Activated CD8-positive, alpha-beta memory T cell treated with anti-CD3 and anti-CD28 coated beads, Interleukin-2, amount 10 ng/mL, durations not matched to agents 7 days and 5 days (primary cell): ENCODE data around the gene TMEM54. TPM values are rescaled to one million over a fixed set of nuclear protein-coding genes. Genes with fewer than 3 reads are reported as not detected.
A peak's percentile ranks its signal among the peaks of the same experiment; 100 is the strongest.

Source experiments
- ATAC-seq: fragments of 150-1000 bp; cut with Tn5 transposase; one replicate; pipeline ENCODE4 v1.10.0; 2021; ENCODE audit warnings: moderate library complexity
- CTCF ChIA-PET: fragments of 350-600 bp; sonication (Branson Sonifier 250); formaldehyde crosslinking; loops from one replicate; lab custom pipeline; 2021; ENCODE audit warnings: antibody characterized with exemption; lab: Charles Lee
- DNase-seq: peaks from one replicate; pipeline ENCODE4 v3.0.0-alpha.2; 2020
- H3K27ac Mint-ChIP-seq: one replicate; pipeline ENCODE4 v1.8.0; 2021; ENCODE audit warnings: mild to moderate bottlenecking, mixed read lengths
- H3K27me3 Mint-ChIP-seq: one replicate; pipeline ENCODE4 v1.8.0; 2021; ENCODE audit warnings: mixed read lengths
- H3K36me3 Mint-ChIP-seq: one replicate; pipeline ENCODE4 v1.8.0; 2021; ENCODE audit warnings: mild to moderate bottlenecking, mixed read lengths
- H3K4me1 Mint-ChIP-seq: one replicate; pipeline ENCODE4 v1.8.0; 2021; ENCODE audit warnings: mixed read lengths
- H3K4me3 Mint-ChIP-seq: one replicate; pipeline ENCODE4 v1.8.0; 2021; ENCODE audit warnings: mild to moderate bottlenecking, moderate library complexity, mixed read lengths
- H3K9me3 Mint-ChIP-seq: one replicate; pipeline ENCODE4 v1.8.0; 2022; ENCODE audit warnings: low read depth, mixed read lengths
- total RNA-seq, 2 experiments: library from RNA; stranded (reverse); gene quantifications; one replicate each; pipeline ENCODE4 v1.2.3, GENCODE V29; 2021

Gene TMEM54, protein sequence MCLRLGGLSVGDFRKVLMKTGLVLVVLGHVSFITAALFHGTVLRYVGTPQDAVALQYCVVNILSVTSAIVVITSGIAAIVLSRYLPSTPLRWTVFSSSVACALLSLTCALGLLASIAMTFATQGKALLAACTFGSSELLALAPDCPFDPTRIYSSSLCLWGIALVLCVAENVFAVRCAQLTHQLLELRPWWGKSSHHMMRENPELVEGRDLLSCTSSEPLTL
- total RNA-seq: not detected

GRCh38 chr1:32900956-32901822, at the start of gene TMEM54:
Gene TMEM54 (minus strand): TSS chr1:32901389. CDS start chr1:32901238, 151 bp downstream.
- no peaks in the 10 kb centered on the region for H3K9me3 Mint-ChIP-seq
- H3K27me3 Mint-ChIP-seq: peaks cover 68% of the 10 kb centered on the region
- CTCF ChIA-PET: no interaction called here
- peak within 1 kb of the TSS; percentile 39 for H3K4me3 Mint-ChIP-seq
- H3K36me3 Mint-ChIP-seq: no peaks in the 10 kb centered on the region
- DNase-seq: no peak
- peaks cover 8% of the 10 kb centered on the region for H3K4me1 Mint-ChIP-seq
- no peak within 1 kb of the TSS for H3K27ac Mint-ChIP-seq
- peak; percentile 64 for ATAC-seq

DNA sequence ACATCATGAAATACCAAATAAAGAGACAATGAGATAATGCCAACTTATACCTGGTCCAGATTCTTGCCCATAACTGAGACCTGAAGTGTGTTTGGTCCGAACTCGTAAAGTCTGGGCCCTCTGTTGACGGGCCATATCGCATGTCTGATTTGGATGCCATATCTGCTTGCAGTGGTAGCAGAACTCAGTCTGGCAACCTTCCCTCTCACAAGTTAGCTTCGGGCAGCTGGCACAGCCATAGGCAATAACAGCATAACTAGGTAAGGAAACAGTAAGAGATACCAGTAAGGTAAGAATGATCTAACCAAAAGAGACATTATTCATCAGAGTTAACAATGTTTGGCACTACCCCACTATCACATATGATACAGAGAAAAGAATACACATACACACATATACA, 48.3 kb upstream of the TMEM54 start:
- H3K4me3 Mint-ChIP-seq: no peak overlapping the region
- no peaks in the 10 kb centered on the region for H3K27me3 Mint-ChIP-seq
- H3K9me3 Mint-ChIP-seq: no peaks in the 10 kb centered on the region
- CTCF ChIA-PET: interaction anchor here (1.0 to 1.2 kb wide), 2 partner anchors 13 to 16 kb away, joined by 3 read pairs; no protein-coding TSS in a partner anchor
- H3K27ac Mint-ChIP-seq: no peak overlapping the region
- H3K36me3 Mint-ChIP-seq: peaks cover 26% of the 10 kb centered on the region
- H3K4me1 Mint-ChIP-seq: peaks cover 19% of the 10 kb centered on the region
- ATAC-seq (no peak), DNase-seq (no peak)

- H3K9me3 Mint-ChIP-seq: no peaks in the 10 kb centered on the region
- DNase-seq (no peak), ATAC-seq (no peak)
- H3K4me1 Mint-ChIP-seq: peaks cover 18% of the 10 kb centered on the region
- no peaks in the 10 kb centered on the region for H3K27me3 Mint-ChIP-seq
- CTCF ChIA-PET: interaction anchor here (1.0 kb wide), 1 partner anchor 15 kb away, joined by 3 read pairs; no protein-coding TSS in a partner anchor
- peaks cover 32% of the 10 kb centered on the region for H3K36me3 Mint-ChIP-seq
- no peak overlapping the region for H3K27ac Mint-ChIP-seq
- H3K4me3 Mint-ChIP-seq: no peak overlapping the region
Observed at GRCh38 chr1:32948905-32949304, 47.7 kb upstream of the TMEM54 start.

DNA sequence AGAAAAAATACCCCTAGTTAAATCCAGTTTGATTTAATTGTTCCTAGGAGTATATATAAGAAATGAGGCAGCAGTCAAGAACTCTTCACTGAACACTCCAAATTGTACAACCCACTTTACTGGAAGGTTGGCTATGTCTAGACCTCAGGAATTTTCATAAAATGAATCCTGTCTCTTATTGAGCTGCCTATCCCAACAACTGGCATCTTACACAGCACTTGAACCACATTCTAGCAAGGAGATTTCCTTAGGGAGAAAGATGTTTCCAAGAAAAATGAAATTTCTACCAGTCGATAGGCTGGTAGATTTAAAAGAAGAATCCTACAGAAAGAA, 47.2 kb upstream of the TMEM54 start:
- Mint-ChIP-seq H3K9me3 (no peaks in the 10 kb centered on the region), H3K4me1 (peaks cover 15% of the 10 kb centered on the region), H3K27me3 (no peaks in the 10 kb centered on the region), H3K36me3 (peaks cover 34% of the 10 kb centered on the region), H3K4me3 (no peak overlapping the region), H3K27ac (no peak overlapping the region)
- ATAC-seq (no peak), DNase-seq (no peak)
- CTCF ChIA-PET: interaction anchor here (1.0 to 1.3 kb wide), 2 partner anchors 15 to 107 kb away, joined by 3 to 4 read pairs; no protein-coding TSS in a partner anchor

GRCh38 chr1:32947669-32948389, 46.6 kb upstream of the TMEM54 start:
- Mint-ChIP-seq H3K27ac (no peak overlapping the region), H3K36me3 (peaks cover 34% of the 10 kb centered on the region), H3K4me3 (no peak overlapping the region), H3K27me3 (no peaks in the 10 kb centered on the region), H3K9me3 (no peaks in the 10 kb centered on the region), H3K4me1 (peaks cover 13% of the 10 kb centered on the region)
- no peak for ATAC-seq
- CTCF ChIA-PET: interaction anchor here (1.3 kb wide), 1 partner anchor 107 kb away, joined by 4 read pairs; no protein-coding TSS in a partner anchor
- DNase-seq: no peak

DNA sequence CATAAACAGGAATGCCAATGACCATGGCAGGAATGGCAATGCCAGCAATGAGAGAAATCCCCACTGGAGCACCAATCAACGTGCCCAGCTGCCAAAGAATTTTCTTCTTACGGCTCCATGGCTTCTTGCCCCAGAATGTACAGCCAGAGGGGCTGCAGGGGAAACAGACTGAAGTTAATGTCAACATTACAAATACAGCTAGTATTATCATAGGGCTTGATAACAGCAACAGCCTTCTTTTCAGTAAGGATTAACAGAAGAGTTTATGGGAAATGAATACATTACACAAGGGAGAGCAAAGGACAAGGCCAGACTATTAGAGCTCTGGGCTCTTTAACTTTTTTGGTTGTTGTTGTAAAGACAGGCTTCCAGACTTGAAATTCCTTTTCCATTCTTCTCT, 45.2 kb upstream of the TMEM54 start:
- Mint-ChIP-seq H3K9me3 (no peaks in the 10 kb centered on the region), H3K4me3 (no peak overlapping the region), H3K27me3 (no peaks in the 10 kb centered on the region), H3K36me3 (peaks cover 38% of the 10 kb centered on the region), H3K4me1 (peaks cover 12% of the 10 kb centered on the region), H3K27ac (no peak overlapping the region)
- CTCF ChIA-PET: interaction anchor here (1.1 to 1.2 kb wide), 2 partner anchors 12 to 13 kb away, joined by 3 to 4 read pairs; no protein-coding TSS in a partner anchor
- DNase-seq: no peak
- ATAC-seq: no peak

GRCh38 chr1:32944180-32944579, 43.0 kb upstream of the TMEM54 start:
- H3K4me1 Mint-ChIP-seq: peaks cover 30% of the 10 kb centered on the region
- no peak for ATAC-seq
- H3K9me3 Mint-ChIP-seq: no peaks in the 10 kb centered on the region
- peaks cover 50% of the 10 kb centered on the region for H3K36me3 Mint-ChIP-seq
- H3K27ac Mint-ChIP-seq: peak overlapping the region; percentile 33
- CTCF ChIA-PET: interaction anchor here (0.6 to 1.7 kb wide), 6 partner anchors 10 to 142 kb away, joined by 3 to 6 read pairs (median 4); no protein-coding TSS in a partner anchor
- no peaks in the 10 kb centered on the region for H3K27me3 Mint-ChIP-seq
- H3K4me3 Mint-ChIP-seq: no peak overlapping the region
- DNase-seq: no peak

GRCh38 chr1:32939655-32940371, 38.6 kb upstream of the TMEM54 start:
- H3K27me3 Mint-ChIP-seq: no peaks in the 10 kb centered on the region
- H3K36me3 Mint-ChIP-seq: peaks cover 57% of the 10 kb centered on the region
- DNase-seq: peak; percentile 59
- H3K9me3 Mint-ChIP-seq: no peaks in the 10 kb centered on the region
- peak; percentile 69 for ATAC-seq
- CTCF ChIA-PET: interaction anchor here (0.7 to 2.2 kb wide), 10 partner anchors 15 to 154 kb away, joined by 3 to 7 read pairs (median 4); no protein-coding TSS in a partner anchor
- peaks cover 57% of the 10 kb centered on the region for H3K4me1 Mint-ChIP-seq
- H3K27ac Mint-ChIP-seq: peak overlapping the region; percentile 80
- H3K4me3 Mint-ChIP-seq: peak overlapping the region; percentile 39

GRCh38 chr1:32937061-32937460, 35.9 kb upstream of the TMEM54 start:
- H3K4me1 Mint-ChIP-seq: peaks cover 58% of the 10 kb centered on the region
- no peak for ATAC-seq
- H3K36me3 Mint-ChIP-seq: peaks cover 43% of the 10 kb centered on the region
- H3K4me3 Mint-ChIP-seq: no peak overlapping the region
- CTCF ChIA-PET: interaction anchor here (0.8 to 1.4 kb wide), 5 partner anchors 64 to 190 kb away, joined by 3 to 8 read pairs (median 3); no protein-coding TSS in a partner anchor
- no peak for DNase-seq
- no peaks in the 10 kb centered on the region for H3K9me3 Mint-ChIP-seq
- H3K27ac Mint-ChIP-seq: no peak overlapping the region
- no peaks in the 10 kb centered on the region for H3K27me3 Mint-ChIP-seq

DNA sequence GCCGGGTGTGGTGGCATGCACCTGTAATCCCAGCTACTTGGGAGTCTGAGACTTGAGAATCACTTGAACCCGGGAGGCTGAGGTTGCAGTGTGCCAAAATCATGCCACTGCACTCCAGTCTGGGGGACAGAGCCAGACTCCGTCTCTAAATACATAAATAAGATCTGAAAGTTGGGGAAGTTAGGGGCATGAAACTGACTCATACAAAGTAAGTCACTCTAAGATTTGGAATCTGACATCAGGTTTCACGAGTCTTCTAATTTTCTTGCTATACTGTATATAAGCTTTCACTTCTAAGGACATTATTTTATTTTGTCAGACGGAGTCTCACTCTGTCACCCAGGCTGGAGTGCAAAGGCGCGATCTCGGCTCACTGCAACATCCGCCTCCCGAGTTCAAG, 33.3 kb upstream of the TMEM54 start:
- Mint-ChIP-seq H3K36me3 (peaks cover 33% of the 10 kb centered on the region), H3K27me3 (no peaks in the 10 kb centered on the region), H3K9me3 (no peaks in the 10 kb centered on the region), H3K4me3 (no peak overlapping the region), H3K27ac (no peak overlapping the region), H3K4me1 (peaks cover 40% of the 10 kb centered on the region)
- ATAC-seq (no peak), DNase-seq (no peak)
- CTCF ChIA-PET: interaction anchor here (0.7 to 8.1 kb wide), 19 partner anchors 9 to 160 kb away, joined by 3 to 84 read pairs (median 6); partner anchors contain the start of gene RNF19B

- peaks cover 28% of the 10 kb centered on the region for H3K36me3 Mint-ChIP-seq
- CTCF ChIA-PET: interaction anchor here (0.7 to 8.1 kb wide), 35 partner anchors 9 to 222 kb away, joined by 3 to 84 read pairs (median 4); partner anchors contain the start of gene RNF19B
- DNase-seq (no peak), ATAC-seq (no peak)
- no peaks in the 10 kb centered on the region for H3K9me3 Mint-ChIP-seq
- H3K4me3 Mint-ChIP-seq: no peak overlapping the region
- peak overlapping the region; percentile 32 for H3K27ac Mint-ChIP-seq
- H3K4me1 Mint-ChIP-seq: peaks cover 34% of the 10 kb centered on the region
- H3K27me3 Mint-ChIP-seq: no peaks in the 10 kb centered on the region
Observed at GRCh38 chr1:32933742-32934322, 32.6 kb upstream of the TMEM54 start.

GRCh38 chr1:32931760-32932159, 30.6 kb upstream of the TMEM54 start:
- H3K27ac Mint-ChIP-seq: no peak overlapping the region
- CTCF ChIA-PET: interaction anchor here (0.9 to 8.1 kb wide), 11 partner anchors 21 to 219 kb away, joined by 3 to 84 read pairs (median 4); no protein-coding TSS in a partner anchor
- peaks cover 16% of the 10 kb centered on the region for H3K27me3 Mint-ChIP-seq
- peaks cover 15% of the 10 kb centered on the region for H3K4me1 Mint-ChIP-seq
- H3K36me3 Mint-ChIP-seq: peaks cover 11% of the 10 kb centered on the region
- DNase-seq (no peak), ATAC-seq (no peak)
- H3K9me3 Mint-ChIP-seq: no peaks in the 10 kb centered on the region
- no peak overlapping the region for H3K4me3 Mint-ChIP-seq
